Left renal cortex interstitium (tissue), 4 donors: ENCODE data around the gene NR1D2. TPM values are rescaled to one million over a fixed set of nuclear protein-coding genes. Genes with fewer than 3 reads are reported as not detected.

Experiments
- DNase-seq, 4 donors: peaks; one replicate each; pipeline ENCODE4 v3.0.0-alpha.2; 2013; ENCODE audit warnings: low read depth in 4 of 4, low spot score in 2 of 4, missing footprints in 1 of 4
- polyA plus RNA-seq, 4 donors: library from polyadenylated mRNA; unstranded; fragments of 120-200 nt; gene quantifications; one replicate each; pipeline ENCODE4 v1.2.1, GENCODE V29; 2013; ENCODE audit not compliant: insufficient read length in 4 of 4

The NR1D2 gene
- polyA plus RNA-seq, 4 donors: 36.3 to 47.0 (median 41.0) TPM

GRCh38 chr3:23928524-23928923 lies 16.6 kb upstream of the NR1D2 start:
- no peak for DNase-seq

- DNase-seq: no peak
Observed at GRCh38 chr3:23931597-23931996, 13.5 kb upstream of the NR1D2 start.

- DNase-seq: no peak
Observed at GRCh38 chr3:23932571-23932970, 12.5 kb upstream of the NR1D2 start.

GRCh38 chr3:23934253-23934652 lies 10.8 kb upstream of the NR1D2 start:
- no peak for DNase-seq

- DNase-seq: no peak
Observed at GRCh38 chr3:23937296-23937695, 7.8 kb upstream of the NR1D2 start.

- DNase-seq: no peak
Observed at GRCh38 chr3:23938688-23939087, 6.4 kb upstream of the NR1D2 start.

GRCh38 chr3:23940775-23941174 lies 4.3 kb upstream of the NR1D2 start:
- DNase-seq: no peak

- DNase-seq: no peak
Observed at GRCh38 chr3:23941440-23941839, 3.6 kb upstream of the NR1D2 start.

GRCh38 chr3:23942546-23942945 lies 2.5 kb upstream of the NR1D2 start:
- no peak for DNase-seq

- no peak for DNase-seq
Observed at GRCh38 chr3:23944007-23944783, 891 bp upstream of the NR1D2 start.

- DNase-seq: no peak
Observed at GRCh38 chr3:23945663-23945912, 502 bp downstream of the NR1D2 start.

- peak in 3 of 4 donors; percentile 91 to 95 (median 93) for DNase-seq
Observed at GRCh38 chr3:23945913-23946687, 1.0 kb downstream of the NR1D2 start.

GRCh38 chr3:23948761-23949160 lies 3.7 kb downstream of the NR1D2 start:
- DNase-seq: no peak

- no peak for DNase-seq
Observed at GRCh38 chr3:23949784-23950183, 4.7 kb downstream of the NR1D2 start.

- no peak for DNase-seq
Observed at GRCh38 chr3:23950293-23950692, 5.2 kb downstream of the NR1D2 start.

GRCh38 chr3:23952646-23953045 lies 7.6 kb downstream of the NR1D2 start:
- no peak for DNase-seq

GRCh38 chr3:23953523-23953922 lies 8.4 kb downstream of the NR1D2 start:
- no peak for DNase-seq

GRCh38 chr3:23954144-23954543 lies 9.1 kb downstream of the NR1D2 start:
- no peak for DNase-seq

GRCh38 chr3:23956701-23957100 lies 11.6 kb downstream of the NR1D2 start:
- no peak for DNase-seq

- no peak for DNase-seq
Observed at GRCh38 chr3:23959135-23959900, 14.2 kb downstream of the NR1D2 start.

GRCh38 chr3:23960649-23961048 lies 15.6 kb downstream of the NR1D2 start:
- no peak for DNase-seq

GRCh38 chr3:23961066-23961465 lies 16.0 kb downstream of the NR1D2 start:
- no peak for DNase-seq
